GM18519 (cell line): Measurements from ENCODE around the gene RNF223.
A peak's percentile ranks its signal among the peaks of the same experiment; 100 is the strongest.
"Not testable (repeated sequence)": the region's sequence is repeated elsewhere in the genome, so short reads cannot be mapped to it uniquely, and the experiment has no call there.

Source experiments
- ATAC-seq: cut with Tn5 transposase; IDR thresholded peaks from one replicate; pipeline ENCODE4 v1.9.1; 2021; ENCODE audit warnings: mild to moderate bottlenecking, moderate library complexity; ENCODE audit not compliant: unreplicated experiment, low FRiP score

The RNF223 gene

GRCh38 chr1:1074631-1075147 lies 583 bp upstream of the RNF223 start:
- no peak for ATAC-seq

GRCh38 chr1:1072849-1073742 lies 1.0 kb downstream of the RNF223 start:
- ATAC-seq: no peak

GRCh38 chr1:1072299-1072848 lies 1.7 kb downstream of the RNF223 start:
- no peak for ATAC-seq

- ATAC-seq: no peak
Observed at GRCh38 chr1:1071486-1072298, 2.4 kb downstream of the RNF223 start.

- ATAC-seq: no peak
Observed at GRCh38 chr1:1069711-1070676, 4.1 kb downstream of the RNF223 start.

GRCh38 chr1:1069056-1069710 lies 4.9 kb downstream of the RNF223 start:
- peak; percentile 47 for ATAC-seq

GRCh38 chr1:1068517-1069055 lies 5.5 kb downstream of the RNF223 start:
- no peak for ATAC-seq

GRCh38 chr1:1067860-1068516 lies 6.1 kb downstream of the RNF223 start:
- ATAC-seq: no peak

- ATAC-seq: no peak
Observed at GRCh38 chr1:1067284-1067859, 6.7 kb downstream of the RNF223 start.

GRCh38 chr1:1066403-1067283 lies 7.5 kb downstream of the RNF223 start:
- no peak for ATAC-seq

- ATAC-seq: not testable (repeated sequence)
Observed at GRCh38 chr1:1065940-1066304, 8.2 kb downstream of the RNF223 start.

GRCh38 chr1:1065265-1065939 lies 8.7 kb downstream of the RNF223 start:
- ATAC-seq: no peak

GRCh38 chr1:1063945-1064831 lies 9.9 kb downstream of the RNF223 start:
- peak; percentile 33 for ATAC-seq

- ATAC-seq: no peak
Observed at GRCh38 chr1:1063261-1063944, 10.7 kb downstream of the RNF223 start.
